CD4-positive, alpha-beta memory T cell (primary cell): ENCODE results near the gene DAO. TPM values are rescaled to one million over a fixed set of nuclear protein-coding genes. Genes with fewer than 3 reads are reported as not detected.

Source experiments
- CTCF ChIA-PET: fragments of 350-600 bp; sonication (Branson Sonifier 250); formaldehyde crosslinking; loops from one replicate; lab custom pipeline; 2021; ENCODE audit warnings: inconsistent platforms; ENCODE audit not compliant: partially characterized antibody; lab: Charles Lee
- POLR2A ChIA-PET: fragments of 350-600 bp; sonication (Branson Sonifier 250); formaldehyde crosslinking; loops from one replicate; lab custom pipeline; 2021; ENCODE audit not compliant: partially characterized antibody; lab: Charles Lee
- DNase-seq, 5 donors: peaks; one replicate each; pipeline versions ENCODE4 v3.0.0 to v3.0.0-alpha.2; 2020 to 2022; ENCODE audit warnings: mixed read lengths in 1 of 5
- H3K27ac ChIP-seq: one replicate; pipeline ENCODE4 v1.7.0; 2013; ENCODE audit warnings: low read depth, low read length
- H3K27me3 ChIP-seq: 2 replicates; pipeline ENCODE4 v1.7.0; 2013; ENCODE audit warnings: mild to moderate bottlenecking, low read length, moderate library complexity; ENCODE audit not compliant: insufficient read depth
- H3K36me3 ChIP-seq: 2 replicates; pipeline ENCODE4 v1.7.0; 2013; ENCODE audit warnings: mild to moderate bottlenecking, low read length, moderate library complexity; ENCODE audit not compliant: insufficient read depth
- H3K4me1 ChIP-seq: 2 replicates; pipeline ENCODE4 v1.7.0; 2013; ENCODE audit warnings: mild to moderate bottlenecking, low read length, moderate library complexity; ENCODE audit not compliant: insufficient read depth
- H3K4me3 ChIP-seq, 2 donors: one replicate each; pipeline ENCODE4 v1.7.0; 2013; ENCODE audit warnings: low read length in 2 of 2, mild to moderate bottlenecking in 1 of 2
- H3K9me3 ChIP-seq, 2 donors: one replicate each; pipeline ENCODE4 v1.7.0; 2013; ENCODE audit warnings: low read length in 2 of 2, control low read depth in 1 of 2; ENCODE audit not compliant: control insufficient read depth in 1 of 2
- H3K27ac Mint-ChIP-seq, 7 donors: one replicate each; pipeline ENCODE4 v1.8.0; 2020 to 2021; ENCODE audit warnings: mixed read lengths in 7 of 7, mild to moderate bottlenecking in 6 of 7, inconsistent platforms in 3 of 7, moderate library complexity in 3 of 7
- H3K27me3 Mint-ChIP-seq, 2 donors: one replicate each; pipeline ENCODE4 v1.8.0; 2020 to 2021; ENCODE audit warnings: mixed read lengths in 2 of 2
- H3K36me3 Mint-ChIP-seq, 2 donors: one replicate each; pipeline ENCODE4 v1.8.0; 2020 to 2021; ENCODE audit warnings: mixed read lengths in 2 of 2, inconsistent platforms in 1 of 2, mild to moderate bottlenecking in 1 of 2
- H3K4me1 Mint-ChIP-seq, 4 donors: one replicate each; pipeline ENCODE4 v1.8.0; 2020 to 2021; ENCODE audit warnings: mixed read lengths in 4 of 4, mild to moderate bottlenecking in 1 of 4
- H3K4me3 Mint-ChIP-seq, 8 donors: one replicate each; pipeline ENCODE4 v1.8.0; 2020 to 2021; ENCODE audit warnings: mixed read lengths in 8 of 8, mild to moderate bottlenecking in 7 of 8, moderate library complexity in 6 of 8, inconsistent platforms in 3 of 8
- H3K9me3 Mint-ChIP-seq, 8 donors: one replicate each; pipeline ENCODE4 v1.8.0; 2020 to 2021; ENCODE audit warnings: mixed read lengths in 8 of 8, mild to moderate bottlenecking in 5 of 8, inconsistent platforms in 3 of 8, moderate library complexity in 1 of 8
- intact Hi-C: fragments of 100-400 bp; cut with micrococcal nuclease; formaldehyde crosslinking; loops from one replicate; pipeline ENCODE4 v1.15.1; 2023
- polyA plus RNA-seq, 2 donors: library from polyadenylated mRNA; unstranded; fragments of 300-500 nt; fragmentation: Illumina TruSeq; gene quantifications; one replicate each; pipeline ENCODE4 v1.2.3, GENCODE V29; 2021
- total RNA-seq, 2 experiments: library from RNA; stranded (reverse); gene quantifications; one replicate each; pipeline ENCODE4 v1.2.3, GENCODE V29; 2021

The DAO gene
- total and polyA plus RNA-seq, 4 experiments from 2014 or later, result not detected

DNA sequence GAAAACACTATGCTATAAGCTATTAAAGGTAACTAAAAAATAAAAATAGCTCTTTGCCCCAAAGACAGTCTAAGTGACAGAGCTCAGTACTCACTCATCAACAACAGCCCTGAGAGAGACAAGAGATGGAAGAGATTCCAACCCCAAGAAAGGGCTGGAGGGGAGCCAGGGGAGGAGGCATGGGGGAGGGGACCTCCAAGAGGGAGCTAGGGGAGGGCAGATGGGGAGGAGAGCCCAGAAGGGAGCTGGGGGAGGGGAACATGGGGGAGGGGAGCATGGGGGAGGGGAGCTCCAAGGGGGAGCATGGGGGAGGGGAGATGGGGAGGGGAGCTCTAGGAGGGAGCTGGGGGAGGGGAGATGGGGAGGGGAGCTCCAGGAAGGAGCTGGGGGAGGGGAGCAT is 30.2 kb upstream of the DAO start:
- ChIA-PET POLR2A (no interaction called here), CTCF (interaction anchor here (0.7 to 1.8 kb wide), 4 partner anchors 46 to 337 kb away, joined by 3 to 6 read pairs (median 3); no protein-coding TSS in a partner anchor)
- Histone ChIP-seq H3K4me1 (no peaks in the 10 kb centered on the region), H3K36me3 (peaks cover 13% of the 10 kb centered on the region), H3K27ac (no peak overlapping the region), H3K4me3 (no peak overlapping the region), H3K9me3 (no peaks in the 10 kb centered on the region), H3K27me3 (no peaks in the 10 kb centered on the region)
- Mint-ChIP-seq H3K27me3 (no peaks in the 10 kb centered on the region), H3K4me3 (no peak overlapping the region), H3K36me3 (peaks cover 14 to 38% of the 10 kb centered on the region in 2 donors), H3K27ac (peak overlapping the region in 2 of 7 donors; percentile 60 to 80), H3K9me3 (no peaks in the 10 kb centered on the region), H3K4me1 (peaks cover 5 to 24% (median 9%) of the 10 kb centered on the region in 4 donors)
- DNase-seq, result no peak
- intact Hi-C loops, result loop anchor here (10.0 kb wide), 2 partner anchors 725 to 1485 kb away; partner anchors contain the start of genes MMAB and MVK

GRCh38 chr12:108850854-108851573 is 28.9 kb upstream of the DAO start:
- POLR2A ChIA-PET, result no interaction called here
- no peaks in the 10 kb centered on the region for H3K27me3 Mint-ChIP-seq
- CTCF ChIA-PET, result interaction anchor here (1.2 to 1.8 kb wide), 2 partner anchors 187 to 189 kb away, joined by 3 to 6 read pairs; no protein-coding TSS in a partner anchor
- H3K36me3 Mint-ChIP-seq, result peaks cover 9 to 39% of the 10 kb centered on the region in 2 donors
- DNase-seq, result no peak
- intact Hi-C loops, result loop anchor here (10.0 kb wide), 2 partner anchors 724 to 1486 kb away; partner anchors contain the start of genes MMAB and MVK
- no peak overlapping the region for H3K4me3 Mint-ChIP-seq
- no peaks in the 10 kb centered on the region for H3K27me3 ChIP-seq
- peaks cover 6% of the 10 kb centered on the region for H3K4me1 ChIP-seq
- H3K36me3 ChIP-seq, result peaks cover 13% of the 10 kb centered on the region
- H3K27ac Mint-ChIP-seq, result peak overlapping the region in 2 of 7 donors; percentile 4 to 19
- no peak overlapping the region for H3K4me3 ChIP-seq
- peaks cover 15 to 31% (median 17%) of the 10 kb centered on the region in 4 donors for H3K4me1 Mint-ChIP-seq
- H3K27ac ChIP-seq, result no peak overlapping the region
- H3K9me3 ChIP-seq, result no peaks in the 10 kb centered on the region
- H3K9me3 Mint-ChIP-seq, result no peaks in the 10 kb centered on the region

DNA sequence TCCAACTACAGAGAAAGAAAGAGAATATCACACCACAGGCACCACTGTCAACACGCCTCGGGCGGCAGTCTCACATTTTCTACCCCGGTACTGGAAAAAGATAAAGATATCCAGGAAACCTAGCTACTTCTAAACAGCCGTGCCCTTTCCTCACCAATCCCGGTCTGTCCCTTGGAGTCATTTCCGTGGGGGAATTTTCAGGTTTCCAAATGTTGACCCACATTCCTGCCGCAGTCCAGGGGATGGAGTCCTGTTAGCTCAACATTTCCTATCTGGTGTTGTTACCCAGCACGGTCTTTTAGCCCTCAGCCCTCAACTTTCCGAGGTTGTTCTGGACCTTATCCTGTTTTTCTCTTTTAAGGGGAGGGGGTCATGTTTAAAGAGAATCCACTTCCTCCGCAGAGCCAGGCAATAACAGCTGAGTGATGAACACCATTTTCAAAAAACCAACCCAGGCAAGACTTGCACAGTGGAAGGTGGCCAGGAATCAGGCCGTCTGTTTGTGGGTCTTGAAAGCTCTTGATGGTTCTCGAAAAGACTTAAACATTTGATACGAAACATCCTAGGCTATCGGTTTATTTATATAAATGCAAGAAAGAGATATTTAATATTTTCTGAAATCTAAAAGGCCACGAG is 27.1 kb upstream of the DAO start:
- POLR2A ChIA-PET, result interaction anchor here (0.9 to 1.3 kb wide), 2 partner anchors 15 to 291 kb away, joined by 3 read pairs; partner anchors contain the start of gene ISCU
- intact Hi-C loops, result loop anchor here (10.0 kb wide), 2 partner anchors 722 to 1488 kb away; partner anchors contain the start of genes MMAB and MVK
- H3K27ac ChIP-seq, result no peak overlapping the region

GRCh38 chr12:108853426-108853825 is 26.5 kb upstream of the DAO start:
- ChIA-PET POLR2A (interaction anchor here (1.3 kb wide), 1 partner anchor 291 kb away, joined by 3 read pairs; the partner anchor contains the start of gene ISCU), CTCF (no interaction called here)
- no peaks in the 10 kb centered on the region for H3K9me3 Mint-ChIP-seq
- no peak overlapping the region for H3K27ac ChIP-seq
- H3K27me3 Mint-ChIP-seq, result no peaks in the 10 kb centered on the region
- peak overlapping the region in 5 of 7 donors; percentile 8 to 79 (median 64) for H3K27ac Mint-ChIP-seq
- no peak overlapping the region for H3K4me3 Mint-ChIP-seq
- peaks cover 6% of the 10 kb centered on the region for H3K36me3 ChIP-seq
- no peak overlapping the region for H3K4me3 ChIP-seq
- H3K4me1 ChIP-seq, result peaks cover 18% of the 10 kb centered on the region
- H3K27me3 ChIP-seq, result no peaks in the 10 kb centered on the region
- intact Hi-C loops, result loop anchor here (10.0 kb wide), 2 partner anchors 721 to 1489 kb away; partner anchors contain the start of genes MMAB and MVK
- H3K36me3 Mint-ChIP-seq, result peaks cover under 1 to 28% of the 10 kb centered on the region in 2 donors
- H3K4me1 Mint-ChIP-seq, result peaks cover 25 to 35% (median 28%) of the 10 kb centered on the region in 4 donors
- DNase-seq, result no peak
- no peaks in the 10 kb centered on the region for H3K9me3 ChIP-seq

More for the DNA sequence above, 27.1 kb upstream of the DAO start:
- Histone ChIP-seq H3K4me3 (no peak overlapping the region), H3K27me3 (no peaks in the 10 kb centered on the region), H3K9me3 (no peaks in the 10 kb centered on the region), H3K36me3 (peaks cover 12% of the 10 kb centered on the region), H3K4me1 (peaks cover 15% of the 10 kb centered on the region)
- CTCF ChIA-PET, result no interaction called here
- Mint-ChIP-seq H3K4me3 (no peak overlapping the region), H3K9me3 (no peaks in the 10 kb centered on the region), H3K27ac (peak overlapping the region in 2 of 7 donors; percentile 48 to 55), H3K27me3 (no peaks in the 10 kb centered on the region), H3K36me3 (peaks cover 7 to 33% of the 10 kb centered on the region in 2 donors), H3K4me1 (peaks cover 22 to 30% (median 26%) of the 10 kb centered on the region in 4 donors)
- no peak for DNase-seq

- no peak overlapping the region for H3K4me3 ChIP-seq
- H3K36me3 ChIP-seq, result no peaks in the 10 kb centered on the region
- DNase-seq, result no peak
- intact Hi-C loops, result loop anchor here (10.0 kb wide), 2 partner anchors 721 to 1489 kb away; partner anchors contain the start of genes MMAB and MVK
- ChIA-PET POLR2A (no interaction called here), CTCF (no interaction called here)
- no peaks in the 10 kb centered on the region for H3K27me3 ChIP-seq
- Mint-ChIP-seq H3K27me3 (no peaks in the 10 kb centered on the region), H3K36me3 (peaks cover 0 to 23% of the 10 kb centered on the region in 2 donors), H3K27ac (peak overlapping the region in 5 of 7 donors; percentile 8 to 79 (median 43)), H3K4me1 (peaks cover 27 to 41% (median 33%) of the 10 kb centered on the region in 4 donors), H3K4me3 (peak overlapping the region in 3 of 8 donors; percentile 3 to 44 (median 25)), H3K9me3 (no peaks in the 10 kb centered on the region)
- H3K9me3 ChIP-seq, result no peaks in the 10 kb centered on the region
- peaks cover 24% of the 10 kb centered on the region for H3K4me1 ChIP-seq
- no peak overlapping the region for H3K27ac ChIP-seq
These were observed 25.9 kb upstream of the DAO start for GRCh38 chr12:108853981-108854446.

- intact Hi-C loops, result loop anchor here (5.0 to 10.0 kb wide), 6 partner anchors 47 to 1490 kb away; partner anchors contain the start of genes KCTD10, MMAB, MVK and PRDM4
- Mint-ChIP-seq H3K4me3 (peak overlapping the region in 5 of 8 donors; percentile 24 to 55 (median 46)), H3K27me3 (no peaks in the 10 kb centered on the region), H3K9me3 (no peaks in the 10 kb centered on the region), H3K4me1 (peaks cover 30 to 45% (median 38%) of the 10 kb centered on the region in 4 donors), H3K27ac (peak overlapping the region; percentile 24 to 96 (median 83)), H3K36me3 (peaks cover 0 to 23% of the 10 kb centered on the region in 2 donors)
- ChIA-PET CTCF (no interaction called here), POLR2A (no interaction called here)
- Histone ChIP-seq H3K27me3 (no peaks in the 10 kb centered on the region), H3K36me3 (no peaks in the 10 kb centered on the region), H3K4me1 (peaks cover 28% of the 10 kb centered on the region), H3K9me3 (no peaks in the 10 kb centered on the region), H3K4me3 (no peak overlapping the region), H3K27ac (no peak overlapping the region)
- no peak for DNase-seq
These were observed 25.2 kb upstream of the DAO start for GRCh38 chr12:108854451-108855283.
